HG02798 (cell line): ENCODE results near the gene SEC16A.

Source experiments
- ATAC-seq: cut with Tn5 transposase; IDR thresholded peaks from one replicate; pipeline ENCODE4 v1.9.1; 2021; ENCODE audit warnings: mild to moderate bottlenecking; ENCODE audit not compliant: unreplicated experiment, poor library complexity

SEC16A gene

GRCh38 chr9:136488247-136489214 is 5.7 kb upstream of the SEC16A start:
- no peak for ATAC-seq

GRCh38 chr9:136487672-136488071 is 4.8 kb upstream of the SEC16A start:
- no peak for ATAC-seq

- ATAC-seq = no peak
Measured at GRCh38 chr9:136486823-136487620, 4.2 kb upstream of the SEC16A start.

- no peak for ATAC-seq
Measured at GRCh38 chr9:136486131-136486530, 3.3 kb upstream of the SEC16A start.

GRCh38 chr9:136485049-136486045 is 2.5 kb upstream of the SEC16A start:
- ATAC-seq = no peak

GRCh38 chr9:136484153-136485048 is 1.6 kb upstream of the SEC16A start:
- ATAC-seq = no peak

GRCh38 chr9:136483589-136484152 is 831 bp upstream of the SEC16A start:
- ATAC-seq = peak; percentile 71

- ATAC-seq = no peak
Measured at GRCh38 chr9:136482046-136482792, 621 bp downstream of the SEC16A start.

GRCh38 chr9:136481558-136481957 is 1.3 kb downstream of the SEC16A start:
- ATAC-seq = no peak

GRCh38 chr9:136476369-136477150 is 6.3 kb downstream of the SEC16A start:
- no peak for ATAC-seq

GRCh38 chr9:136474974-136475865 is 7.6 kb downstream of the SEC16A start:
- ATAC-seq = no peak

- no peak for ATAC-seq
Measured at GRCh38 chr9:136474021-136474640, 8.7 kb downstream of the SEC16A start.

GRCh38 chr9:136473354-136473721 is 9.5 kb downstream of the SEC16A start:
- no peak for ATAC-seq

GRCh38 chr9:136472640-136473353 is 10.0 kb downstream of the SEC16A start:
- ATAC-seq = no peak

- no peak for ATAC-seq
Measured at GRCh38 chr9:136471802-136472487, 10.9 kb downstream of the SEC16A start.
